ENCODE results near the gene RAD51AP2.

GRCh38 chr2:17547737-17548136 lies 29.5 kb upstream of the RAD51AP2 start:
- TF ChIP-seq CTCF (IDR thresholded peaks at IDR 0.05 in 8 of 11, conservative IDR thresholded peaks at IDR 0.05 in 3 of 11) (no peak), POLR2A (IDR thresholded peaks at IDR 0.05) (no peak), POLR2AphosphoS5 (IDR thresholded peaks at IDR 0.05) (no peak)
